HG03196 (cell line): ENCODE measurements around the gene MRPL52.

Source experiments
- ATAC-seq: cut with Tn5 transposase; IDR thresholded peaks from one replicate; pipeline ENCODE4 v1.9.1; 2021; ENCODE audit not compliant: unreplicated experiment

MRPL52 gene

DNA sequence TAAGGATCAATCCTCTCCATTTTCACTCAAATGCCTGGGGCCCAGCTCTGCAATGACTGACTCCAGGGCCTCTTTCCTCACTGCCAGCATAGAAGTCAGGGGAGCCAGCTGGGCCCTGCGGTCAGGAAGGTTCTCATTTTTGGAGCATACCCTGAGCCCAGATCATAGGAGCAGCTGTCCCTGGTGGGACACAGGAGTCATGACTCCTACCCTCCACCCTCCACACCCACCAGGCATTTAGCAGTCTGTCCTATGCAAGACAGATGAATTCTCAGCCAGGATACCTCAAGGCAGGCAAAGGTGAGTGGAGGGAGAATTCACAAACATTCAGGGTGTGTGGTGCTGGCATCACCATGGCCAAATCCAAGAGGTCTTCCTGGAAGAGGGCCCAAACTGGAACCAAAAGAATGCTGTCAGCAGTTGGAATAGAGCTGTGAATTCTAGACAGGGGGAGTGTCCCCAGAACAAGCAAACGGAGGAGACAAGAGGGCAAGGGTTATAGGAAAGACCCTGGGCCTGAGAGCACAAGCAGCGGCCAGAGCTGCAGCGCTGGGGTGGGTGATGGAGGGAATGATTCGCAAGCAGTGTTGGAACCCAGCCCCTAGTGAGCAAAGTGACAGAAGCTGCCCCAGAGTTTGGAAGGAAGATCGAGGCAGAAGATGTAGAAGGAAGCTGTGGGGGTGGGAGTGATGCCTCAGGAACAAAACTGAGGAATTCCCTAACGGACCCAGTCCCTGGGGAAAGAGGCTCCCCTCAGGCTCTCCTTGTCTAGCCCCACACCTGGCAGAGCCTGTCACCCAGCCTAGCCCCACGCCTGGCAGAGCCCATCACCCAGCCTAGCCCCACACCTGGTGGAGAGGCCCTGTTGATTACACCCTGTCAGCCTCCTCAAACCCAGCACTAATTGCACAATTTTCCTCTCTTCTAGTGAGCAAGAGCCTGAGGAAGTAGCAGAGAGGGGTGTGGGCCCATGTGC, 48.9 kb downstream of the MRPL52 start:
- ATAC-seq, result no peak

GRCh38 chr14:22882064-22882463, 52.4 kb downstream of the MRPL52 start:
- no peak for ATAC-seq

GRCh38 chr14:22882529-22883172, 53.0 kb downstream of the MRPL52 start:
- ATAC-seq, result no peak

GRCh38 chr14:22883173-22883976, 53.7 kb downstream of the MRPL52 start, which contains the start of gene REM2:
TSS of gene REM2 (plus strand) at chr14:22883222. CDS start at chr14:22883288, 66 bp downstream.
- no peak for ATAC-seq

DNA sequence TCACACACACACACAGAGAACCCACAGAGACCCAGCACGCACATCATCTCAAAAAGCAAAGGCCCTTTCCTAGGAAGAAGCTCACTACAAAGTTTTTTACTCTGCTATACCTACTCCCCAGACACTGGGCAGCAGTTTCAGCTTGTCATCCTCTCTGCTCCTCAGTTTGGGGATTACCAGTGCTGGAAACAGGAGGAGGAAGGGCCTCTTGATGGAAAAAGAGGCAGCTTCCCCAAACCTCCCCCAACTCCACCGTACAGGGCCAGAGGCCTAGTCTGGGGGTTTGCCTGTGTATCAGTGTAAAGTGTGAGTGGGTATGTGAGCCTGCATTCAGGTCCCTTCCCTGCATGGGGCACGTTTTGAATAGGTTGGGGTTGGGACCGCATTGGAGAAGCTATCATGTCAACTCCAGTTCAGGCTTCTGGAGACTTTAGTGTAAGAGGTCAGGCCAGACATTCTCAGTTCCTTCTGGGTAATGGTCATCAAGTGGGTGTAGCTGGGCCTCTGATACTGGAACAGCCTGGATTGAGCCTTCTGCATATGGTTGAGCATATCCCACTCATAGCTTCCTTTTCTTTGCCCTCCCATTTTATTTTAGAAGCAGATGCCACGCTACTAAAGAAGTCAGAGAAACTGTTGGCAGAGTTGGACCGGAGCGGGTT, 54.5 kb downstream of the MRPL52 start:
- no peak for ATAC-seq
